HG02763 (cell line): ENCODE results near the gene AKT3.

ENCODE experiments used
- ATAC-seq: cut with Tn5 transposase; IDR thresholded peaks from one replicate; pipeline ENCODE4 v1.9.1; 2021; ENCODE audit warnings: mild to moderate bottlenecking, moderate library complexity; ENCODE audit not compliant: unreplicated experiment

Gene AKT3

DNA sequence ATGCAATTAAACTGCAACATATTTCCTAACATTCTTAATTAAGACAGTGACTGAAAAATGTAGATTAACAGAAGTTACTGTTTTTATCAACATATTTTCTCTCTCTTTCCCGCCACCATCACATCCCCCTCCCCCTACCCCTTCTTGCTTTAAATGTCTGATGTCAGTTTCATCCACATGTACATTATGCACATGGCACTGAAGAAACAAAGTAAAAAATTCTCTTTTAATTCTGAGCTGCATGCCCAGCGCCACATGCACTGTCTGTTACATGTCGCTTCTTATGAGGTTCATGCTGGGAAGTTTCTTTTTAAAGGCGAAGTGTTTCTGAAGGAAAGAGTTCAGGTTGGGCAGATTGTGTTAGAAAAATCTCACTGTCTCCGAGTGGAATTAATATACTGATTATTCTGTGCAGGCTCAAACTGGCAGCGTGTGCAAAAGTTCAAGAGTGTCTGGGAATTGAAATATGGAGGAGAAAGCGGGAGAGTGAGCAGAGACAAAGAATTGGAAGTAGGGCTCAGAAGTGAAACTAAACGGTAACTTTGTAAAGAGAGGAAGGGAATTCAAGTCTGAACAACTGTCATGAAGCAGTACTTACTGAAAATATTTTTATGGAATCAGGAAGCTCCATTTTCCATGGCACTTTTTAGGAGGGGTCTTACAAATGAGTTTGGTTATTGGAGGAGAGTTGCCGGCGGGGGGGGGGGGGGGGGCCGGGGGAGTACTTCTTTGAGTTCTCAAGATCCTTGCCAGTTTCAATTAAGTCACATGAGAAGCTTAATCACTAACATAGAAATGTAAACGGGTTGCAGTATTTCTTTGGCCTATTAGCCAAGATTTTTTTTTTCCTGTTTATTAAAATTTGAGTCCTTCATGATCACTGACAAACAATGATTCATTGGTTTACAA, 376.6 kb downstream of the AKT3 start:
- ATAC-seq: no peak

DNA sequence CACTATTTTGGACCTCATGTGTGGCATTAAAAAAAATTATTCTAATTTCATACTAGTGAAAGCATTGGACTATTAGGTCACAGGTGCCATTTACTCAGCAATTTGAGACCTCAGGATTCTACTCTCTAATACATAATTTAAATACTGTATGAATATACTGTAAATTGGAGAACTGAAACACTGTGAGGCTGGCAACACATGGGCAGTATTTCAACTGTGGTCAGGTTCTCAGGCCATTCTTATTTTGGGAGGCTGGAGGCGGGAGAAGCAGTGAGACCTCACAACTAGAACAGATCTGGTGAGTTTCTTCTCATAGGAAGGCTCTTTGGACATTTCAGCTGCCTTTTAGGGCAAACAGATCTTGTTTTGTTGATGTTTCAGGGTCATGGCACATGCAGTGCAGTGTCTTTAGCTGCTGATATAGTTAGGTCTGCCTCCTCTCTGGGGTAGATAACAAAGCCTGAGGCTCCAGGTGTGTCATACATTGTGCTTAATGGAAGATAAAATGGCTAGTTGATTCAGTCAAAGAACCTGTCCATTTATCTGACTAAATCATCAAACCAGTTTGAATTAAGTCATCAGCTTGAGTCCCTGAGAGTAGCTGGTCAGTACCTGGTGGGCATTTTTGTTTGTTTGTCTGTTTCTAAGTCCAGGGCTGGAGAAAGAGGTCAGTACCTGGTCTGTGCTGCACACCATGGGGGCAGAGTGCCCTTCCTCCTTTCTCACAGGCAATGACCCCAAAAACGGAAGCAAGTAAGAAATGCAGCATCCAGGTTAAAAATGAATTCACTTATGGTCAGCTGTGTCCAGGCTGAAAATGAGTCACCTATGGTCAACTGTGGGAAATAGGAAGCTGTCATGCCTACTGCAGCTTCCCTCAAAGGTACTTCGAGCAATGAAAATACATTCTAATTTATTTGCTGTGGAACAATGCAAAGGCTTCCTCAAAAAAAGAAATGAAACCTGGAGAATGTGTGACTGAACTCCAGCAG, 378.0 kb downstream of the AKT3 start:
- ATAC-seq: peak; percentile 87

- ATAC-seq: no peak
Measured at GRCh38 chr1:243471026-243471685, 378.9 kb downstream of the AKT3 start.

GRCh38 chr1:243470502-243470901, 379.5 kb downstream of the AKT3 start:
- ATAC-seq: no peak

GRCh38 chr1:243469497-243469896, 380.5 kb downstream of the AKT3 start:
- ATAC-seq: no peak

GRCh38 chr1:243465738-243466137, 384.3 kb downstream of the AKT3 start:
- ATAC-seq: no peak

GRCh38 chr1:243465081-243465480, 385.0 kb downstream of the AKT3 start:
- no peak for ATAC-seq

GRCh38 chr1:243462929-243463697, 386.9 kb downstream of the AKT3 start:
- ATAC-seq: no peak

DNA sequence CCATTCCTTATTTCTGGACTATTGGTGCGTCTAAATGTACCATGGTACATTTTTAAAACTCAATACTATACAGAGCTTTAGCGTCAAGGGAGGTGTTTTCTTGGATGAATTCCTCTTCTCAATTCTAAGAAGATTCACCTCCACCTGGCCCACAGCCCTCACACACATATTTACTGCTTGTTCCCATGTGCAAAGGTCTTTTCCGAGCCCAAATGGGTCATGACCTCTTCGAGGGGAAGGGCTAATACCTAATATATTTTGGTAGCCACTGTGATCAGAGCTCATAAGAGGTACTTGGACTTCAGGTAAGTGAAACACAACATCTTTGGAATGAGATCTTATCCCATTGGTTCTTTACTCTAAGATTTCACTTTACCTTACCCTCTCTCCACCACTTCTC, 388.3 kb downstream of the AKT3 start:
- ATAC-seq: no peak

GRCh38 chr1:243459059-243459458, 391.0 kb downstream of the AKT3 start:
- no peak for ATAC-seq

- no peak for ATAC-seq
Measured at GRCh38 chr1:243457363-243457982, 392.6 kb downstream of the AKT3 start.

- no peak for ATAC-seq
Measured at GRCh38 chr1:243455760-243456651, 394.0 kb downstream of the AKT3 start.

DNA sequence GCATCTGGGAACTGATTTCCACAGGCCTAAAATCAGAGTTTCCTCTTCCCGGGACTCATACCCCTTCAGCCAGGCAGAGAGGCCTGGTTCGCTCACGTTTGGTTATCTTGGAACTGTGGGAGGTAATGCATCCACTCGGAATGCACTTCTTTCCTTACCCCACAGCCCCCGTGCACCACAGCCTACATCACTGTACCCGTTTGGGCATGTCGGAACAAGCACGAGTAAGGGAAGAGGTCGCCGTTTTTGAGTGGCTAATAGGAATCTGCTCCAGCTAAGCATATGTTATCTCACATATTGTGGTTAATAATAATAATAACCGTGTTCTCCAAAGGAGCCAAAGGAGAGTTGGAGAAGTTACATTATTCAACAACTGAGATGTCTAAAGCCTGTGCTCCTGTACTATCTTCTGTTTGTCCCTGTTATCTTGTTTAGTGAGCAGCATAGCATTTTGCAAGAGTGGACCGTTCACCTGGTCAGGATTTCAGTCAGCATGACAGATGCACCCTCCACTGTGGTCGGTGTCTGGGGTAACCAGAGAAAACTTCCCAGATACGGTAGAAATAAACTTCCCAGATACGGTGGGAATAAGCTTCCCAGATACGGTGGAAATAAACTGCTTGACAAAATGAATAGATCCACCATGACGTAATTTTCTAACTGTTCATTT, 395.6 kb downstream of the AKT3 start:
- no peak for ATAC-seq

DNA sequence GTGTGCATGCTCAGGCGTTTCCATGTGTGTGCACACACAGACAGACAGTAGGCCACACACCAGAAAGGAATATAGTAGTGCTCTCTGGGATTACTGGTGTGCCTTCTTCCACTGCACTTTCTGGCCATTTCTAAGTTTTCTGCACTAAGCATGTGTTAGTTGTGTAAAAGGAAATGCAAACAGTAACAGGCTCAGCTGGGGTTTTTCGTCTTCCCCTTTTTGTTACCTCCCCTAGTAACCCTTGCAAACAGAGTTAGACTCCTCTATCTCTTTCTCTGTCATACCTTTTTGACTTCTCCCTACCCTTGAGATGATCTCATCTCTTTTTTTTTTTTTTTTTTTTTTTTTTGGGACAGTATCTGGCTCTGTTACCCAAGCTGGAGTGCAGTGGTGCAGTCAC, 398.0 kb downstream of the AKT3 start:
- no peak for ATAC-seq

- no peak for ATAC-seq
Measured at GRCh38 chr1:243449373-243449772, 400.7 kb downstream of the AKT3 start.

DNA sequence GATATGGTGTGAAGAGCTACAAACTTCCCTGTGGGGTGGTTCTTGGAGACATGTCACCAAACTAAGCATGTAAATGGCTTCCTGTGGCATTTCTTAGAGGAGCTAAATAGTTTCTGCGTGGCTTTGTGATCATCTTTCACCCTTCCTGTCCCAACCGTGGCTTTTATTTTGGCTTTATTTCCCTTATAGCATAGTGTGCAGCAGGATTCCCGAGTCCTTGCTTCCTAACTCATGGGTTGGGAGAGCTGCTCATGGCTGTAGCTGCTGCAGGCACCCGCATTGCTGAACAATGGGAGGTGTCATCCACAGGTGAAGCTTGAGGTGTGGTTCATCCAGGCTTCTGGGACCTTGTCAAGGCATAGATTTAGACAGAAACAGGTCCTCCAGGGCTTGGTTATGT, 402.2 kb downstream of the AKT3 start:
- no peak for ATAC-seq

- ATAC-seq: no peak
Measured at GRCh38 chr1:243447347-243447746, 402.7 kb downstream of the AKT3 start.

- ATAC-seq: no peak
Measured at GRCh38 chr1:243443557-243443956, 406.5 kb downstream of the AKT3 start.
